ENCODE data around the gene NRCAM. TPM values are rescaled to one million over a fixed set of nuclear protein-coding genes. Genes with fewer than 3 reads are reported as not detected.

NRCAM gene
- total and polyA plus RNA-seq, 2 of the 13 experiments (the other 11 are each of a cell fraction or from before 2014, with no cell fraction given): 0.31 to 0.33 TPM

DNA sequence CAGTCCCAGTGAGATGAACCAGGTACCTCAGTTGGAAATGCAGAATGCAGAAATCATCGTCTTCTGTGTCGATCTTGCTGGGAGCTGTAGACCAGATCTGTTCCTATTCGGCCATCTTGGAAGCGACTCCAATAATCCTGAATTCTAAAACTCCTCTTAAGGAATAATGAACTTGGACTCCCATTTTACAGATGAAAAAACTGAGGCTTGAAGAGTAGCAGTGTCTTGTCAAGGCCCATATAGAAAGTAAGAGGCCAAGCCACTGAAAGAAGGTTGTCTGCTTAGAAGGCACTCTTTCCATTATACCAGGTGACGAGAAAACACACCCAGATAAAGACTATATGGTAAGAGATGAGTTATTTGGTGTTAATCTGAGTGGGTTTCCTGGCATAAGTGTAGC is 177.5 kb downstream of the NRCAM start:
- DNase-seq (ENCODE audit: low spot score) (no peak), ATAC-seq (no peak), FAIRE-seq (no peak)
- no peaks in the 10 kb centered on the region; a peak in 1 of 5 replicates for H3K27me3 ChIP-seq (ENCODE audit: control insufficient read depth in 1 of 2, insufficient read depth in 2 of 2, low read length in 2 of 2)
- intact Hi-C loops (cut with micrococcal nuclease; ENCODE audit: unreplicated experiment) (no loop called here), in situ Hi-C loops (cut with HindIII; ENCODE audit: extremely low pct_ligation_motif_present, low pct_unique_long_range_greater_than_20kb) (no loop called here)
- H3K9me3 ChIP-seq (ENCODE audit: low read length): no peaks in the 10 kb centered on the region
- H3K4me1 ChIP-seq (ENCODE audit: insufficient read depth, low read length): no peaks in the 10 kb centered on the region
- no peak overlapping the region for H3K4me3 ChIP-seq (replicated peaks in 1 of 3; ENCODE audit: insufficient read depth in 1 of 3, low read depth in 2 of 3, low read length in 3 of 3)
- H4K20me1 ChIP-seq (ENCODE audit: insufficient read depth, low read length): no peaks in the 10 kb centered on the region
- no peak overlapping the region for H2AFZ ChIP-seq (ENCODE audit: low read length)
- no peaks in the 10 kb centered on the region for H3K36me3 ChIP-seq (replicated peaks in 1 of 2; ENCODE audit: control insufficient read depth in 1 of 2, insufficient read depth in 2 of 2, low read length in 2 of 2)
- no TSS peak for BruUV-seq (replicated peaks)
- H3K4me2 ChIP-seq (ENCODE audit: low read depth, low read length): no peak overlapping the region
- POLR2A ChIA-PET: no interaction called here
- no peak overlapping the region for H3K27ac ChIP-seq (ENCODE audit: extremely low read length, insufficient read depth, low read length)
- no peak overlapping the region for H3K9ac ChIP-seq (ENCODE audit: insufficient read depth, low read depth, low read length)
- TF ChIP-seq, protein P1, sequence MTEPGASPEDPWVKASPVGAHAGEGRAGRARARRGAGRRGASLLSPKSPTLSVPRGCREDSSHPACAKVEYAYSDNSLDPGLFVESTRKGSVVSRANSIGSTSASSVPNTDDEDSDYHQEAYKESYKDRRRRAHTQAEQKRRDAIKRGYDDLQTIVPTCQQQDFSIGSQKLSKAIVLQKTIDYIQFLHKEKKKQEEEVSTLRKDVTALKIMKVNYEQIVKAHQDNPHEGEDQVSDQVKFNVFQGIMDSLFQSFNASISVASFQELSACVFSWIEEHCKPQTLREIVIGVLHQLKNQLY (CRISPR knock-in tag; IDR thresholded peaks at IDR 0.05): no peak
- no peak for TF ChIP-seq ZNF598 (CRISPR knock-in tag; IDR thresholded peaks at IDR 0.05; ENCODE audit: borderline replicate concordance)
- no peak for TF ChIP-seq MED1 (CRISPR knock-in tag; IDR thresholded peaks at IDR 0.05)
- TF ChIP-seq, protein P2, sequence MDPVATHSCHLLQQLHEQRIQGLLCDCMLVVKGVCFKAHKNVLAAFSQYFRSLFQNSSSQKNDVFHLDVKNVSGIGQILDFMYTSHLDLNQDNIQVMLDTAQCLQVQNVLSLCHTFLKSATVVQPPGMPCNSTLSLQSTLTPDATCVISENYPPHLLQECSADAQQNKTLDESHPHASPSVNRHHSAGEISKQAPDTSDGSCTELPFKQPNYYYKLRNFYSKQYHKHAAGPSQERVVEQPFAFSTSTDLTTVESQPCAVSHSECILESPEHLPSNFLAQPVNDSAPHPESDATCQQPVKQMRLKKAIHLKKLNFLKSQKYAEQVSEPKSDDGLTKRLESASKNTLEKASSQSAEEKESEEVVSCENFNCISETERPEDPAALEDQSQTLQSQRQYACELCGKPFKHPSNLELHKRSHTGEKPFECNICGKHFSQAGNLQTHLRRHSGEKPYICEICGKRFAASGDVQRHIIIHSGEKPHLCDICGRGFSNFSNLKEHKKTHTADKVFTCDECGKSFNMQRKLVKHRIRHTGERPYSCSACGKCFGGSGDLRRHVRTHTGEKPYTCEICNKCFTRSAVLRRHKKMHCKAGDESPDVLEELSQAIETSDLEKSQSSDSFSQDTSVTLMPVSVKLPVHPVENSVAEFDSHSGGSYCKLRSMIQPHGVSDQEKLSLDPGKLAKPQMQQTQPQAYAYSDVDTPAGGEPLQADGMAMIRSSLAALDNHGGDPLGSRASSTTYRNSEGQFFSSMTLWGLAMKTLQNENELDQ (CRISPR knock-in tag; IDR thresholded peaks at IDR 0.05; ENCODE audit: borderline replicate concordance): no peak
- TF ChIP-seq ZNF747 (CRISPR knock-in tag; IDR thresholded peaks at IDR 0.05; ENCODE audit: borderline replicate concordance): no peak
- TF ChIP-seq, protein P3, sequence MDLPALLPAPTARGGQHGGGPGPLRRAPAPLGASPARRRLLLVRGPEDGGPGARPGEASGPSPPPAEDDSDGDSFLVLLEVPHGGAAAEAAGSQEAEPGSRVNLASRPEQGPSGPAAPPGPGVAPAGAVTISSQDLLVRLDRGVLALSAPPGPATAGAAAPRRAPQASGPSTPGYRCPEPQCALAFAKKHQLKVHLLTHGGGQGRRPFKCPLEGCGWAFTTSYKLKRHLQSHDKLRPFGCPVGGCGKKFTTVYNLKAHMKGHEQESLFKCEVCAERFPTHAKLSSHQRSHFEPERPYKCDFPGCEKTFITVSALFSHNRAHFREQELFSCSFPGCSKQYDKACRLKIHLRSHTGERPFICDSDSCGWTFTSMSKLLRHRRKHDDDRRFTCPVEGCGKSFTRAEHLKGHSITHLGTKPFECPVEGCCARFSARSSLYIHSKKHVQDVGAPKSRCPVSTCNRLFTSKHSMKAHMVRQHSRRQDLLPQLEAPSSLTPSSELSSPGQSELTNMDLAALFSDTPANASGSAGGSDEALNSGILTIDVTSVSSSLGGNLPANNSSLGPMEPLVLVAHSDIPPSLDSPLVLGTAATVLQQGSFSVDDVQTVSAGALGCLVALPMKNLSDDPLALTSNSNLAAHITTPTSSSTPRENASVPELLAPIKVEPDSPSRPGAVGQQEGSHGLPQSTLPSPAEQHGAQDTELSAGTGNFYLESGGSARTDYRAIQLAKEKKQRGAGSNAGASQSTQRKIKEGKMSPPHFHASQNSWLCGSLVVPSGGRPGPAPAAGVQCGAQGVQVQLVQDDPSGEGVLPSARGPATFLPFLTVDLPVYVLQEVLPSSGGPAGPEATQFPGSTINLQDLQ (CRISPR knock-in tag; IDR thresholded peaks at IDR 0.05): no peak
- no peak for TF ChIP-seq CHD2 (IDR thresholded peaks at IDR 0.05; ENCODE audit: low read depth, low read length)
- TF ChIP-seq ZNF20 (CRISPR knock-in tag; IDR thresholded peaks at IDR 0.05): no peak
- TF ChIP-seq ESRRA (CRISPR knock-in tag; IDR thresholded peaks at IDR 0.05; ENCODE audit: low read depth): no peak
- 73% methylated on average over 5 of the region's 5 CpGs for WGBS (ENCODE audit: low lambda C conversion rate)
- CTCF ChIA-PET (ENCODE audit: low intra/inter-chr PET ratio, low total read pairs): no interaction called here
- no peaks in the 10 kb centered on the region for H3K79me2 ChIP-seq (ENCODE audit: insufficient read depth, low read length)

Measured in HepG2 (cell line).